Fibroblast of gingiva (primary cell): ENCODE measurements around the gene AKT1.
"Not testable (repeated sequence)": the region's sequence is repeated elsewhere in the genome, so short reads cannot be mapped to it uniquely, and the experiment has no call there.

ENCODE experiments used
- DNase-seq: peaks from one replicate; pipeline ENCODE4 v3.0.0-alpha.2; 2011; ENCODE audit warnings: low read depth

Gene AKT1

DNA sequence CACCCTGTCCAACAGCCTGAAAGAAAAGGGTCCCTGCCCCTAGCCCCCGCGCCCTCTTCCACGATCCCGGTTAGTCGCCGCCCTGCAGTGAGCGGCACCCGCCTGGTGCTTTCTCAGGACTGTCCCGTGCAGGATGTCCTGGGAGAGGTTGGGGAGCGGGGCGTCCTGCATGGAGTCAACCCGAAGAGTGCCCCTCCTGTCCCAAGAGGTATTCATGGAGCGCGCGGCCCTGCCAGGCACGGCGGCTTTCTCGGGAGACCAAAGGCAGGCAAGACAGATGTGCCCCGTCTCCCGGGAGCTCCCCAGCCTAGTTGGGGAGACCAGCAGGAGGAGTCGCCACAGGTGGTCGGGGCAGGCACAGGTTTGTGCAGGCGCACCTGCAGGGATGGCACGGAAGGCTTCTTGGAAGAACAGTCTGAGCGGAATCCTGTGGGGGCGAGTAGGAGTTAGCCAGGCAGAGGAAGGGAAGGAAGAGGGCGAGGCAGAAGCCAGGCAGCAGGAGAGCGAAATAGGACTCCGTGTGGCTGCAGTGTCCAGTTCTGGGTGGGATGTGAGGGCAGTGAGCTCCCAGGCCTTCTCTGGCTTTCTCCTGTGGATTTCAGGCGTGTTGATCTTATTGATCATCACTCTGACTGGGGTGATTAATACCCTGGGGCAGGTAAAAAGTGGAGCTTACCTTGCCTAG, 41.9 kb downstream of the AKT1 start:
- no peak for DNase-seq

DNA sequence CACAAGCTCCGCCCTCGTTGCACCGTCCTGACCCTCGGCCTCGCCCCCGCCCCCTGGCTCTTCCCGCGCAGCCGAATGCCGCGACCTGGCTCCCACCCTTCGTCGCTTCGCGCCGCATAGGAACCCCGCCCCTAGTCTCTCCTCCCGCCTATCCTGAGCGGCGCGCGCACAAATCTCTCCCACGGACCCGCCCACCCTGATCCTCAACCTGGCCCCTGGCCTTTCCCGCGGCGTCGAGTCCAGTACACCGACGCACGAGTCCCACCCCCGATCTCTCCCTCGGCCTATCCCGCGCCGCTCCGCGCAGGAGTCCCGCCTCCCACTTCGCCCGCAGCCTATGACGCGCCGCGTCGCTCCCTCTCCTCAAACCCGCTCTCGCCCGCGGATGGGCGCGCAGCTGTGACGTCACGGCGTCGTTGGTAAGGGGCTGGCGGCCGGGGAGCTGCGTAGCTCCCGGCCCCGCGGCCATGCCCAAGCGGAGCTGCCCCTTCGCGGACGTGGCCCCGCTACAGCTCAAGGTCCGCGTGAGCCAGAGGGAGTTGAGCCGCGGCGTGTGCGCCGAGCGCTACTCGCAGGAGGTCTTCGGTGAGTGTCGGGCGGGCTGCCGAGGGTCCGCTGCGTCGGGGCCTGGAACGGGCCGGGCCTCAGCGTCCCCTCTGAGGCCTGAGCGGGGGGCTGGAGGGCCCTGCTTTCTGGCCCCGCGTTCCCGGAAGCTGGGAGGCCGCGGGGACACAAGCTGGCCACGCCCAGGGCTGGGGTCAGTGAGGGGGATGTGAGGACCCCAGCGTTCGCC, 42.6 kb downstream of the AKT1 start, which contains the start of gene SIVA1:
Gene SIVA1, plus strand, starts transcription at position 413 of the 793 bp plus-strand sequence. Its CDS starts 55 bp downstream, at position 468.
- DNase-seq = peak; percentile 99

DNA sequence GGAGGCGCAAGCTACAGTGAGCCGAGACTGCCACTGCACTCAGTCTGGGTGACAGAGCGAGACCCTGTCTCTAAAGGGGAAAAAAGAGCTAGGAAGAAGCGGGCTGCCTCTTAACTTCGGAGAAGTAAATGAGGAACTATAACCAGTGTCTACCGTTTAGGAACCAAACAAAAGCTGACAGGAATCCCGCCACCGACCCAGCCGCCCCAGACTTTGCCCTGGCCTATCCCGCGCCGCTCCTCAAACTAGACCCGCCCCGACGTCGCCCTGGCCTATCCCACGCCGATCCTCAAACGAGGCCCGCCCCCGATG, 43.2 kb downstream of the AKT1 start:
- no peak for DNase-seq

DNA sequence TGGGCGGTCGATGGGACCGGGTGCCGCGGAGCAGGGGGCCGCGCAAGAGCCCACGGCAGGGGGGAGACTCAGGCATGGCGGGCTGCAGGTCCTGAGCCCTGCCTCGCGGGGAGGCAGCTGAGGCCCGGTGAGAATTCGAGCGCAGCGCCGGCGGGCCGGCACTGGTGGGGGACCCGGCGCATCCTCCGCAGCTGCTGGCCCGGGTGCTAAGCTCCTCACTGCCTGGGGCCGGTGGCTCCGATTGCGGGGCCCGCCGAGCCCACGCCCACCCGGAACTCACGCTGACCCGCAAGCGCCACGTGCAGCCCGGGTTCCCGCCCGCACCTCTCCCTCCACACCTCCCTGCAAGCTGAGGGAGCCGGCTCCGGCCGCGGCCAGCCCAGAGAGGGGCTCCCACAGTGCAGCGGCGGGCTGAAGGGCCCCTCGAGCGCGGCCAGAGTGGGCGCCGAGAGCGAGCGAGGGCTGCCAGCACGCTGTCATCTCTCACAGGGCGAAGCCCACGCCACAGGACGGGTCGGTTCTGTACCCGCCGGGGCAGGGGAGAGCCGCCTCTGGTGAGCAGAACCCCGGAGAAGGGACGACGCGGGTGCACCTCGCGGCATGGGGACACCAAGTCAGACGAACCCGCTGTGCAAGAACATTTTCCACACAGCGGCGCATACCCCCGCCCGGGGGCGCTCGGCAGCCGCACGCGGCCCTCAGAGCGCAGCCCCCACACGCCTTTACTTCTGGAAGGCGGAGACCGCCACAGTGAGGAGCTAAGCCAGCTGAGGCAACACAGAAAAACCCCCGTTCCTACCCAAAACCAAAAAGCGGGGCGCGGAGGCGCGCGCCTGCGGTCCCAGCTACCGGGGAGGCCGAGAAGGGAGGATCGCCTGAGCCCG, 43.8 kb downstream of the AKT1 start:
- DNase-seq = no peak

DNA sequence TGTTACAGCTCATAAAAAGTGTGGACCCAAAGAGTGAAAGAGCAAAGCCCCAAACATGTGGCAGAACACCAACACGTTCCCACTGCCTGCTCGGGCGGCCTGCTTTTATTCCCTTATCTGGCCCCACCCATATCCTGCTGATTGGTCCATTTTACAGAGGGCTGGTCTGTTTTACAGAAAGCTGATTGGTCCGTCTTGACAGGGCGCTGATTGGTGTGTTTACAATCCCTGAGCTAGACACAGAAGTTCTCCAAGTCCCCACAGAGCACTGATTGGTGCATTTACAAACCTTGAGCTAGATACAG, 44.8 kb downstream of the AKT1 start:
- not testable (repeated sequence) for DNase-seq

DNA sequence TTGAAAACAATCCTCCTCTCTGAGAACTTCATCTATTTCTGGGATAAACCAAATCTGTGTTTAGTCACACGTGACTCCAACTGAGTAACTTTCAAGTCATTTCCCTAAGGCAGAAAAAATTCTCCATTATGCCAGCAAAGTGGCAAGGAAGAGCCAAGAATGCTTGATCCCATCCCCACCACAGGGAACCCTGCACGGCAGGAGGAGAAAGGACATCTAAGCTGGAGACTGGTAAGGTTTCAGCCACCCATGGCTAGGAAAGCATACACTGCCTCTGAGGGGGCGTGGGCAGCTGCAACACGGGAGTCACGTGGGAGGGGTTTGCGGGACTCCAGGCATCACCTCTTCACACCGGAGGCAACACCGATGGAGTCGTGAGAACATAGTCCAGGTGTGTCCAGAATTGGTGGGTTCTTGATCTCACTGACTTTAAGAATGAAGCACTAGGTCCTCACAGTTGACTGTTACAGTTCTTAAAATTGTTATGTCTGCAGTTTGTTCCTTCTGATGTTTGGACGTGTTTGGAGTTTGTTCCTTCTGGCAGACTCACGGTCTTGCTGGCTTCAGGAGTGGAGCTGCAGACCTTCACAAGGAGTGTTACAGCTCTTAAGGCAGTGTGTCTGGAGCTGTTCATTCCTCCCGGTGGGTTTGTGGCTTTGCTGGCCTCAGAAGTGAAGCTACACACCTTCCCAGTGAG, 45.3 kb downstream of the AKT1 start:
- peak; percentile 61 for DNase-seq

GRCh38 chr14:104749111-104749649, 46.4 kb downstream of the AKT1 start:
- DNase-seq = peak; percentile 68

DNA sequence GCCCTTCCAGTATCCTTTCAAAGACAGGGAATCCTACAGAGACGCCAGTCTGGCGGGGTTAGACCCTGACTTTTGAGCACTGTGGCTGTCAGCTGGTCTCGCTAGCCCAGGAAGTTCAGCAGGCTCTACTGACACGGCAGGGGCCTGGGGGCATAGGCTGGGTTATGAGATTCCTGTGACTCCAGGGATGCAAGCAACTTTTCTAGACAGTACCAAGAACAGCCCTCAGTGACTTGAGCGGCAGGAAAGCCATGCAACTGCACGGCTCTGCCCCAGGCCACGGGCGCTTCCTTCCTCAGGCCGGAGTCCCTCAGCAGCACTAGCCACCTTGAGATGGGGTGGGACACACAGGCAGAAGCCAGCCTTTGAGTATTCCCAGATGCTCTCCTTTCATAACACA, 47.7 kb downstream of the AKT1 start:
- DNase-seq = no peak

- peak; percentile 64 for DNase-seq
Measured at GRCh38 chr14:104746934-104747481, 48.5 kb downstream of the AKT1 start.

DNA sequence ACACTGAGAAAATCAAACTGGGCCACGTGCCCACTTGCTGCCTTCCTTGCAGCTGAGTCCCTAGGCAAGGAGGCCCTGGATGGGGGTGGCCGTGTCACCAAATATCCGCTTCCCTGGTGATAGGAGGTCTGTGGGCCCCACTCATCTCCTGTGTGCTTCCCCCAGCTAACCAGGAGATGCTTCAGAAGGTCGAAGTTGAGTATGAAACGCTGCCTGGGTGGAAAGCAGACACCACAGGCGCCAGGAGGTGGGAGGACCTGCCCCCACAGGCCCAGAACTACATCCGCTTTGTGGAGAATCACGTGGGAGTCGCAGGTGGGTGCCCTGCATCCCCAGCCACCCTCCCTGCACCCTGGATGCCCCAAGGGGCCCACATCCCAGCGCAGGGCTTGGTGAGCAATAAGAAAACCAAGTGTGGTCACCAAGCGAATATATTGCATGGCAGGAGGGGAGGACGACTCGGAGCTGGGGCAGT, 49.4 kb downstream of the AKT1 start:
- no peak for DNase-seq

DNA sequence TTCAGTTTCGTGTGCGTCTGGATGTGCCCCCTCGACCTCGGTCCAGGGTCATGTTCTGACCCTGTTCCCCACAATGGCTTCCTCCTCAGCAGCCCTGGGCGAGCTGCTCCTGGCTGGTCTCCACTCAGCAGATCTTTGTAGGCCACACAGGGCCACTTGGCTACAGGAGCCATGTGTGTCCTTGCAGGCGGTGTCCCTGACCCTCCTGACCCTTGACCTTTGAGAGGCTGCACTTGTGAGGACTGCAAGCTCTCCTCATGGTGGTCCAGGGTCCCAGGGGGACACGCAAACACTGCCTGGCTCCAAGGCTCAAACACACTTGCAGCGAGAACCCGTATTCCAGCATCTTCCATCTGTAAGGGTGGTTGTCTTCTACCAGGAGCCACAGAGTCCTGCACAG, 50.1 kb downstream of the AKT1 start:
- no peak for DNase-seq

DNA sequence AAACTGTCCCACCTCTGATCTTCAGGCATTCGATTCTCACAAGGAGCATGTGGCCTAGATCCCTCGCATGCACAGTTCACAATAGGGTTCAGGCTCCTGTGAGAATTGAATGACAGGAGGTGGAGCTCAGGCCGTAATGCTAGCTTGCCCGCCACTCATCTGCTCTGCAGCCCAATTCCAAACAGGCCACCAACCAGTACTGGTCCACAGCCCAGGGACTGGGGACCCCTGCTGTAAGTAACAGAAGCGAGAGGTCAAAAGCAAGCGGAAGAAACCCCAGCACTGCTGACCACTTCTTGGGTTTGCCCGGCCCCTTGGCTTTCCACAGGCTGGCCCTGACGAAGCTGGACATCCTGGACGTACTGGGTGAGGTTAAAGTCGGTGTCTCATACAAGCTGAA, 51.1 kb downstream of the AKT1 start:
- no peak for DNase-seq

DNA sequence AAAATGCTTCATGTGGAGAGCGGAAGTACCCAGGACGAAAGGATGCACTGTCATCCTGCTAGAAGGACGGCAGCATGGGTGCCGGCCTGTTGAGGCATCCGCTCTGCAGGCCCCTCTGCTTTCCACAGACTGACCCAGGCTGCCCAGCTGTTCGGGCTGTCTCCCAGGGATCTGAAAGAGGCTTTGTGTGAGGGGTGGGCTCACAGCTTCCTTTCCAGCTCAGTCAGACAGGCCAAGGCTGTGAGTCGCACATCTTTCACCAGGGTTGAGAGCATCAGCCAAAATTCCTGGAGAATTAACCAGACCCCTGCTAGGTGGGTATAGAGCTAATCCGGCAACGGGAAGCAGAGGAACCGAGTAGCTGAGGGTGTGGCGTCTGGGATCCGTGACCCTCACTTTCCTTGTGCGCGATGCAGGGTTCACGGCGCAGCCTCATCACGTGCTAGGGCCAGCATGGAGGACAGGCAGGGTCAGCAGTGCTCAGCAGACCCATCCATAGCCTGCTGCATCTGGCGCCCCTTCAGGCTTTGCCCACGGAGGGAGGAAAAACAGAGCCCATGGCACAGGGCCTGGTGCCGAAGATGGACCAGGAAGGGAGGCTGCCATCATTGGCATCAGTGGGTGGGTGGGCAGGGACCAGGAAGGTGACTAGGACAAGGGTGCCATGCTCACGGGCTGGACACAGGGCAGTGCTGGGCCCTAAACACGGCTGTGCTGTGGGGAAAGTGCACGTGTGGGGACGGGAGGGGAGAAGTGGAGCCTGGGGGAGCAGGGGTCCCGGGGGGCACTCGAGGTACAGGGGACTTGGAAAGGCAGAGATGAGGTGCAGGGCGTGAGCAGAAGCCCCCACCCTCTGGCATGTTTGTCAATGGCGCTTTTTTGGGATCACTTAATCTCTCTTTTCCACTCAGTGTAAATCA, 51.8 kb downstream of the AKT1 start:
- DNase-seq = no peak

DNA sequence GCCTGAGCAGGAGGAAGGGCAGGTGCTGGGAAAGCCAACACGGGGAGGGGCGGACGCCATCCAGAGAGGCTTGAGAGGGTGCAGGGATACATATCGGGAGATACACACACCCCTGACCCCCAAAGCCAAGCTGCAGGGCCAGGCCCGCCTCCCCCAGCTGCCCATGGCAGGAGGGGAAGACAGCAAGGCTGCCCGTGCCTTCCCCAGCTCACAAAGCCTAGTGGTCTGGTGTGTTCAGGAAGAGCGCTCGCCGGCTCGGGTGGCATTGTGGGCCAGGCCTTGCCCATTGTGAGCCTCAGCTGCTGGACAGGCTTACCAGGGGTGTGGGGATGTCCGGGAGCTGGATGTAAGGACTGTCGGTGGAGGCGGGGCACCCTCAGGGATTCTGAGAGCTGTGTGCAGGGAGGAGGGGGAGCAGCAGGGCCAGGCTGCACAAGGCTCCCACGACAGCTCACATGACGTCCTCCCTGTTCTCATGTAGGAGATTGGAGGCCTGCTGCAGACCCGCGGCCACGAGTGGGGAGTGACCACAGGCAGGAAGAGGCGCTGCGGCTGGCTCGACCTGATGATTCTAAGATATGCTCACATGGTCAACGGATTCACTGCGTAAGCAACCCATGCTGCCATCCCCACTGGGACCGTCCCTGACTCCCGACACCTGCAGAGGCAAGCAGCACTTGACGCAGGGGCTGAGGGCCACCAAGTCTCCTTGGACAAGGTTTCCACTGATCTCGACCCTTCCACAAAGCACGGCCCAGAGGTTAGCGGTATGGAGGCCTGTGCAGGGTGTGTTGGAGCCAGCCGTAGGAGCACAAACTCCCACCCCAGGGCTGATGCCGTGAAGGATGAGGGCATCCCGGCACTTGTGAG, 52.7 kb downstream of the AKT1 start:
- no peak for DNase-seq

DNA sequence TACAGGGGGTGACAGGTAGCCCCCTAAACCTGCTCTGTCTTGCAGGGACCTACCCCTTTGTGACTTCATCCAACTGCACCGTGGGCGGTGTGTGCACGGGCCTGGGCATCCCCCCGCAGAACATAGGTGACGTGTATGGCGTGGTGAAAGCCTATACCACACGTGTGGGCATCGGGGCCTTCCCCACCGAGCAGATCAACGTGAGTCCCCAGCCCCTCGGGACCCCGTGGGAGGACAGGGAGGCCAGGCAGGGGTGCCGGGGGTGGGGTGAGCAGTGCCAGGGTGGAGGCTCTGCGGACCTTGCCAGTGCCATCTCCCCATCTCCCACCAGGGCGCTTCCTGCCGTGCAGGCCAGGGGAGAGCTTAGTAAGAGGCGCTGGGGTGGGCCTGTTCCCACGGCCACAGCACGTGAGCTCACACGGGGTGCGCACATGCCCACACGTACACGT, 53.7 kb downstream of the AKT1 start:
- no peak for DNase-seq

DNA sequence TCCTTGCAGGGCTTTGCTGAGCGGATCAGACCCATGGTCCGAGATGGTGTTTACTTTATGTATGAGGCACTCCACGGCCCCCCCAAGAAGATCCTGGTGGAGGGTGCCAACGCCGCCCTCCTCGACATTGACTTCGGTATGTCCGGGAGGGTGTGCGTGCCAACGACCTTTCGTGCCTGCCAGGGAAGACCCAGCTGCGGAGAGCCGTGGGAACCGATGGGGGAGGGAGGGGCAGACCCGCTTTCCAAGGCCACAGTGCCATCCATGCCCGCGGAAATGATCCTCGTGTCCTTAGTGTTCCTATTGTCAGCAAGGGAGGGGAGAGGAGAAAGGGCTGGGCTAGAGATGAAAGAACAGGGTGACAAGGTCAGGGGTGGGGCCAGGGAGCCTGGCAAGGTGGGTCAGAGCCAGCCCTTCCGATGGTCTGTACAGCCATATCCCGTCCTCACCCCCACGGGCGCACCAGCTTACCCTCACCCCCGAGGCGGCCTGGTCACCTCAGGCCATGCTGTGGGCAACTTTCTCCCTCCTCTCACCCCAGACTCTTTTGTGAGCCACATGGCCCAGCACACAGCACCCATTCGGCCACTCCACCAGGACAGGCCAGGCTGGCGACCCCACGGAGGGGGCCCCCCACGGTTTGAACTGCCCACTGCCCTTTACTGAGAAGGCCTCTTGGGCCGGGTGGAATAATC, 54.3 kb downstream of the AKT1 start:
- DNase-seq = no peak

DNA sequence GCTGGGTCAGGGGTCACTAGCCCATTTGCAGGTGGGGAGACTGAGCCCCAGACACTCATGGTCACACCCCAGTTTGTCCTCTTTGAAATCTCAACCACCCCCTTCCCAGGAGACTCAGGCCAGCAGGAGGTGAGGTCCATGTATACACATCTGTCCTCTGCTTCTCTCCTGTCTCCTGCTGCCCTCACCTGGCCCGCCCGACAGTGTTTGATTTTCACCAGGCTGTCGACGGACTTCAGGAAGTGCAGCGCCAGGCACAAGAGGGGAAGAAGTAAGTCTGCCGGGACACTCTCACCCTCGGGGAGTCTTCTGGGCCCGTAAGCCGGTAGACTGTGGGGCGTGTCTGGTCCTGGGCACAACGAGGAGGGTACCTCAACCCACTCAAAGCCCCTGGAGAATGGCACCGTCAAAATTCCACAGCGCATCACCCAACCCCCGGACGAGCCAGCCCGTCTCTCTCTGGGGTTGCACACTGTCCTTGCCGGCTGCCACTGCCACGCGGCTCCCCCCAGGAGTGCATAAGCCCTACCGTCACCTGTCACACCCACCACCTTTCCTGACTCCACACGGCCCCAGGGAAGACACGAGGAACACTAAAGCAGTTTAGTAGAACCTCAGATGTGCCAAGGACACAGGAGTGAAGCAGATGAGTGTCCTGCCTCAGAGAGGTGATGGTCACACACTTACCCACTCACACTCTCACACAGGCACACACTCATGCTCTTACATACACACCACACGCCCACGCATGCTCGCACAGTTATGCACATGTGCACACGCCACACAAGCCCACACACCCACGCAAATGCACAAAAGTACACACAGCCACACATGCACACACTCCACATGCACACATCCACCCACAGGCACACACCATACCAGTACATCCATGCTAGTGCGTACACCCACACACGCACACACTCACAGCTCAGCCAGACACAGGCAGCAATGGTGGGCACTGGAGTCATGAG, 55.7 kb downstream of the AKT1 start:
- no peak for DNase-seq

DNA sequence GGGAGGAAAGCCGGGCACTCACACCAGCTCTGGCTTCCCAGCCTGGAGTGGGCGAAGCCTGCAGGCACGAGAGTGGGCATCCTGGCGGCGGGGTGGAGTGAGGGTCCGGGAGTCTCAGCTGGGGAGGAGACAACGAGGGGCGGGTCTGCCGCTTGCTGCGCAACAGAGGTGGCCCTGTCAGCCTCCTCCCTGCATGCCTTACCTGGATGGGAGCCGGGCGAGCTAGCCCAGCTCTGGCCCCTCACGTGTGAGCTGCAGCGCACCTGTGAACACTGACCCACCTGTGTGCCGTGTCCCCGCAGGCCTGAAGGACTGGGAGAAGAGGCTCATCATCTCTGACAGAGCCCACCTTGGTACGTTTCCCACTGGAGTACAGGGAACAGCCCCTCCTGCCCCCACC, 56.5 kb downstream of the AKT1 start:
- DNase-seq = no peak
